Mesenchymal stem cell (in vitro differentiated cells and primary cell): ENCODE measurements around the gene ADPRHL1.

Experiments used
- DNase-seq: peaks from one replicate; pipeline ENCODE4 v3.0.0-alpha.2; 2013
- H2AFZ ChIP-seq: one replicate; pipeline ENCODE4 v1.6.1; 2013; ENCODE audit warnings: low read depth, mild to moderate bottlenecking, control low read depth, inconsistent platforms, low read length, moderate library complexity
- H2AK5ac ChIP-seq: 2 replicates; pipeline ENCODE4 v1.6.1; 2013; ENCODE audit warnings: low read length, moderate library complexity, mild to moderate bottlenecking, inconsistent platforms; ENCODE audit not compliant: severe bottlenecking
- H2BK120ac ChIP-seq: one replicate; pipeline ENCODE4 v1.6.1; 2013; ENCODE audit warnings: low read depth, mild to moderate bottlenecking, inconsistent platforms, low read length, moderate library complexity
- H2BK12ac ChIP-seq, 2 experiments: one replicate each; pipeline ENCODE4 v1.6.1; 2013; ENCODE audit warnings: inconsistent platforms in 2 of 2, low read length in 2 of 2, mild to moderate bottlenecking in 2 of 2, moderate library complexity in 2 of 2, control low read depth in 1 of 2
- H2BK15ac ChIP-seq: one replicate; pipeline ENCODE4 v1.6.1; 2013; ENCODE audit warnings: mild to moderate bottlenecking, low read depth, inconsistent platforms; ENCODE audit not compliant: poor library complexity, severe bottlenecking
- H2BK5ac ChIP-seq: 2 replicates; pipeline ENCODE4 v1.6.1; 2013; ENCODE audit warnings: low read depth, mild to moderate bottlenecking, low read length, control low read depth, inconsistent platforms; ENCODE audit not compliant: poor library complexity, severe bottlenecking
- H3K14ac ChIP-seq, 2 experiments: one replicate each; pipeline ENCODE4 v1.6.1; 2013; ENCODE audit warnings: inconsistent platforms in 2 of 2, low read length in 2 of 2, control low read depth in 1 of 2, mild to moderate bottlenecking in 1 of 2, moderate library complexity in 1 of 2
- H3K18ac ChIP-seq, 2 experiments: one replicate each; pipeline ENCODE4 v1.6.1; 2013; ENCODE audit warnings: inconsistent platforms in 2 of 2, low read length in 2 of 2, control low read depth in 1 of 2, low read depth in 1 of 2, mild to moderate bottlenecking in 1 of 2
- H3K23ac ChIP-seq, 2 experiments: one replicate each; pipeline ENCODE4 v1.6.1; 2013; ENCODE audit warnings: inconsistent platforms in 2 of 2, low read length in 2 of 2, mild to moderate bottlenecking in 2 of 2, moderate library complexity in 2 of 2, control low read depth in 1 of 2
- H3K27ac ChIP-seq: 2 replicates; pipeline ENCODE4 v1.5.1; 2013; ENCODE audit warnings: mild to moderate bottlenecking, moderate library complexity, low read length, control low read depth, inconsistent platforms; ENCODE audit not compliant: poor library complexity, severe bottlenecking
- H3K27me3 ChIP-seq, 2 experiments: 2 replicates each; pipeline versions ENCODE4 v1.6.1 to v1.7.0; 2013; ENCODE audit warnings: low read length in 2 of 2, mild to moderate bottlenecking in 2 of 2, moderate library complexity in 2 of 2, control low read depth in 1 of 2, inconsistent platforms in 1 of 2; ENCODE audit not compliant: control insufficient read depth in 1 of 2, insufficient read depth in 1 of 2
- H3K36me3 ChIP-seq, 2 experiments: 2 replicates each; pipeline versions ENCODE4 v1.6.1 to v1.7.0; 2013; ENCODE audit warnings: low read length in 2 of 2, control low read depth in 1 of 2, inconsistent platforms in 1 of 2, low read depth in 1 of 2, mild to moderate bottlenecking in 1 of 2; ENCODE audit not compliant: insufficient read depth in 2 of 2, control insufficient read depth in 1 of 2
- H3K4ac ChIP-seq, 2 experiments: one replicate each; pipeline ENCODE4 v1.6.1; 2013; ENCODE audit warnings: inconsistent platforms in 2 of 2, low read length in 2 of 2, mild to moderate bottlenecking in 2 of 2, moderate library complexity in 2 of 2, control low read depth in 1 of 2, low read depth in 1 of 2
- H3K4me1 ChIP-seq: 2 replicates; pipeline ENCODE4 v1.6.1; 2013; ENCODE audit warnings: low read depth, low read length, control low read depth; ENCODE audit not compliant: control insufficient read depth, insufficient read depth
- H3K4me2 ChIP-seq: 2 replicates; pipeline ENCODE4 v1.6.1; 2013; ENCODE audit warnings: low read length, mild to moderate bottlenecking, inconsistent platforms; ENCODE audit not compliant: poor library complexity, severe bottlenecking
- H3K4me3 ChIP-seq, 2 experiments: 2 replicates each; pipeline versions ENCODE4 v1.5.1 to v1.7.0; 2013; ENCODE audit warnings: low read length in 2 of 2, mild to moderate bottlenecking in 2 of 2, control low read depth in 1 of 2, low read depth in 1 of 2; ENCODE audit not compliant: insufficient read depth in 1 of 2
- H3K79me1 ChIP-seq: replicated peaks from 2 replicates; pipeline ENCODE4 v1.6.1; 2013; ENCODE audit warnings: mild to moderate bottlenecking, control low read depth, low read length, inconsistent platforms; ENCODE audit not compliant: poor library complexity, severe bottlenecking
- H3K9ac ChIP-seq: 2 replicates; pipeline ENCODE4 v1.7.0; 2013; ENCODE audit warnings: mild to moderate bottlenecking, low read length, moderate library complexity
- H3K9me3 ChIP-seq: 2 replicates; pipeline ENCODE4 v1.7.0; 2013; ENCODE audit warnings: mild to moderate bottlenecking, low read length; ENCODE audit not compliant: control insufficient read depth
- H4K8ac ChIP-seq: one replicate; pipeline ENCODE4 v1.6.1; 2013; ENCODE audit warnings: inconsistent platforms, mild to moderate bottlenecking, low read length, moderate library complexity
- H4K91ac ChIP-seq: one replicate; pipeline ENCODE4 v1.6.1; 2013; ENCODE audit warnings: mild to moderate bottlenecking, low read length, inconsistent platforms
- WGBS: methylation state at CpG from one replicate; pipeline ENCODE4 v1.1.7; 2013; ENCODE audit warnings: mixed read lengths; 5-methylcytosine and 5-hydroxymethylcytosine counted together

ADPRHL1 gene

GRCh38 chr13:113415032-113415431, 38.3 kb downstream of the ADPRHL1 start:
- Histone ChIP-seq H4K8ac (no peak overlapping the region), H3K79me1 (no peaks in the 10 kb centered on the region), H3K9ac (no peak overlapping the region), H2BK15ac (no peak overlapping the region), H2BK12ac (no peak overlapping the region), H3K4me1 (peaks cover 32% of the 10 kb centered on the region), H3K4me3 (no peak overlapping the region), H3K27me3 (peaks cover 0 to 34% of the 10 kb centered on the region in 2 experiments), H2AFZ (no peak overlapping the region), H2BK5ac (no peak overlapping the region), H2AK5ac (no peak overlapping the region), H3K36me3 (peaks cover 0 to 3% of the 10 kb centered on the region in 2 experiments), H3K14ac (no peak overlapping the region), H3K4me2 (no peak overlapping the region), H3K18ac (no peak overlapping the region), H4K91ac (no peak overlapping the region), H3K9me3 (no peaks in the 10 kb centered on the region), H3K27ac (no peak overlapping the region), H3K23ac (no peak overlapping the region), H2BK120ac (no peak overlapping the region), H3K4ac (no peak overlapping the region)
- WGBS, result 93% methylated on average over 15 of the region's 15 CpGs
- DNase-seq, result no peak

- Histone ChIP-seq H3K14ac (no peak overlapping the region), H3K4ac (no peak overlapping the region), H3K23ac (no peak overlapping the region), H2BK12ac (no peak overlapping the region), H3K9me3 (no peaks in the 10 kb centered on the region), H3K9ac (peak overlapping the region; percentile 38), H3K18ac (no peak overlapping the region), H3K4me3 (no peak overlapping the region), H2BK120ac (no peak overlapping the region), H2AK5ac (no peak overlapping the region), H3K36me3 (peaks cover 0 to 3% of the 10 kb centered on the region in 2 experiments), H3K4me2 (no peak overlapping the region), H2BK15ac (no peak overlapping the region), H3K4me1 (peaks cover 34% of the 10 kb centered on the region), H3K27me3 (peaks cover 0 to 28% of the 10 kb centered on the region in 2 experiments), H3K27ac (no peak overlapping the region), H4K91ac (no peak overlapping the region), H2BK5ac (no peak overlapping the region), H2AFZ (no peak overlapping the region), H4K8ac (no peak overlapping the region), H3K79me1 (no peaks in the 10 kb centered on the region)
- WGBS, result 90% methylated on average over 8 of the region's 8 CpGs
- DNase-seq, result no peak
Measured at GRCh38 chr13:113414335-113414734, 39.0 kb downstream of the ADPRHL1 start.

GRCh38 chr13:113413898-113414282, 39.4 kb downstream of the ADPRHL1 start:
- H3K9ac ChIP-seq, result peak overlapping the region; percentile 38
- 79% methylated on average over 9 of the region's 9 CpGs for WGBS
- peaks cover 0 to 3% of the 10 kb centered on the region in 2 experiments for H3K36me3 ChIP-seq

GRCh38 chr13:113413178-113413897, 40.0 kb downstream of the ADPRHL1 start:
- Histone ChIP-seq H3K14ac (no peak overlapping the region), H3K79me1 (no peaks in the 10 kb centered on the region), H2BK120ac (no peak overlapping the region), H3K27ac (no peak overlapping the region), H2AFZ (no peak overlapping the region), H2AK5ac (no peak overlapping the region), H3K9me3 (no peaks in the 10 kb centered on the region), H3K36me3 (peaks cover 0 to 3% of the 10 kb centered on the region in 2 experiments), H2BK15ac (peak overlapping the region; percentile 41), H4K8ac (no peak overlapping the region), H3K4ac (no peak overlapping the region), H2BK12ac (no peak overlapping the region), H2BK5ac (no peak overlapping the region), H3K9ac (peak overlapping the region; percentile 38), H3K27me3 (peaks cover 0 to 31% of the 10 kb centered on the region in 2 experiments), H3K23ac (no peak overlapping the region), H3K18ac (no peak overlapping the region), H3K4me2 (no peak overlapping the region), H3K4me3 (no peak overlapping the region), H4K91ac (no peak overlapping the region), H3K4me1 (peaks cover 34% of the 10 kb centered on the region)
- no peak for DNase-seq
- WGBS, result 90% methylated on average over 32 of the region's 32 CpGs

More at GRCh38 chr13:113413898-113414282, 39.4 kb downstream of the ADPRHL1 start:
- no peak for DNase-seq
- H4K8ac ChIP-seq, result no peak overlapping the region
- no peak overlapping the region for H2BK5ac ChIP-seq
- peak overlapping the region in 1 of 2 experiments; percentile 3 for H3K18ac ChIP-seq
- no peak overlapping the region for H2AK5ac ChIP-seq
- H2BK15ac ChIP-seq, result no peak overlapping the region
- no peak overlapping the region for H3K4me3 ChIP-seq
- no peak overlapping the region for H3K27ac ChIP-seq
- no peak overlapping the region for H2AFZ ChIP-seq
- H3K4me2 ChIP-seq, result no peak overlapping the region
- no peak overlapping the region for H3K4ac ChIP-seq
- H3K23ac ChIP-seq, result no peak overlapping the region
- H3K9me3 ChIP-seq, result no peaks in the 10 kb centered on the region
- H3K79me1 ChIP-seq, result no peaks in the 10 kb centered on the region
- no peak overlapping the region for H2BK12ac ChIP-seq
- no peak overlapping the region for H2BK120ac ChIP-seq
- H3K27me3 ChIP-seq, result peaks cover 0 to 32% of the 10 kb centered on the region in 2 experiments
- peaks cover 34% of the 10 kb centered on the region for H3K4me1 ChIP-seq
- peak overlapping the region in 1 of 2 experiments; percentile 66 for H3K14ac ChIP-seq
- no peak overlapping the region for H4K91ac ChIP-seq
